A673 (cell line): ENCODE data around the gene SPINT3. TPM values are rescaled to one million over a fixed set of nuclear protein-coding genes. Genes with fewer than 3 reads are reported as not detected.
A peak's percentile ranks its signal among the peaks of the same experiment; 100 is the strongest.

Source experiments
- BruUV-seq: library from RNA; stranded (reverse); fragments of 400-500 nt; replicated peaks from 2 replicates; lab custom pipeline; 2021; lab: Mats Ljungman, UMichigan
- CTCF ChIA-PET: fragments of 300-600 bp; sonication (Branson Sonifier 250); formaldehyde crosslinking; loops from one replicate; lab custom pipeline; 2022; ENCODE audit warnings: antibody characterized with exemption; lab: Charles Lee
- POLR2A ChIA-PET: fragments of 300-600 bp; sonication (Branson Sonifier 250); formaldehyde crosslinking; loops from one replicate; lab custom pipeline; 2022; ENCODE audit warnings: antibody characterized with exemption; ENCODE audit not compliant: low non-redundant PET; lab: Charles Lee
- DNase-seq: peaks from one replicate; pipeline ENCODE4 v3.0.0-alpha.2; 2015; ENCODE audit warnings: low spot score
- H3K27ac ChIP-seq: fragments of 200-600 bp; sonication (generic); 2 replicates; pipeline ENCODE4 v1.5.1; 2016; ENCODE audit warnings: mixed run types, low read depth, mild to moderate bottlenecking, mixed read lengths, antibody characterized with exemption, low read length; ENCODE audit not compliant: poor library complexity, severe bottlenecking
- H3K27me3 ChIP-seq: fragments of 200-600 bp; sonication (generic); replicated peaks from 2 replicates; pipeline ENCODE4 v1.6.1; 2017; ENCODE audit warnings: mixed run types, low read depth, mild to moderate bottlenecking, mixed read lengths, antibody characterized with exemption, low read length; ENCODE audit not compliant: insufficient read depth, poor library complexity
- H3K36me3 ChIP-seq: fragments of 200-600 bp; sonication (generic); 2 replicates; pipeline ENCODE4 v1.6.1; 2016; ENCODE audit warnings: mixed run types, mild to moderate bottlenecking, mixed read lengths, antibody characterized with exemption, low read length; ENCODE audit not compliant: insufficient read depth, poor library complexity, severe bottlenecking
- H3K4me1 ChIP-seq: fragments of 200-600 bp; sonication (generic); 2 replicates; pipeline ENCODE4 v1.6.1; 2017; ENCODE audit warnings: mixed run types, mild to moderate bottlenecking, mixed read lengths, antibody characterized with exemption, low read length; ENCODE audit not compliant: insufficient read depth, poor library complexity, severe bottlenecking
- H3K4me3 ChIP-seq: fragments of 200-600 bp; sonication (generic); 2 replicates; pipeline ENCODE4 v1.5.1; 2016; ENCODE audit warnings: low read depth, mixed run types, mild to moderate bottlenecking, mixed read lengths, low read length; ENCODE audit not compliant: poor library complexity, severe bottlenecking
- H3K9me3 ChIP-seq: fragments of 200-600 bp; sonication (generic); 2 replicates; pipeline ENCODE4 v1.6.1; 2016; ENCODE audit warnings: mixed run types, low read depth, mild to moderate bottlenecking, mixed read lengths, antibody characterized with exemption, low read length; ENCODE audit not compliant: poor library complexity, severe bottlenecking
- EZH2 ChIP-seq: fragments of 200-600 bp; sonication (generic); IDR thresholded peaks from 2 replicates; pipeline ENCODE4 v1.6.1; 2017; ENCODE audit warnings: borderline replicate concordance, low read depth, mild to moderate bottlenecking, mixed read lengths, antibody characterized with exemption, low read length; ENCODE audit not compliant: poor library complexity, severe bottlenecking
- intact Hi-C: fragments of 100-400 bp; cut with micrococcal nuclease; formaldehyde crosslinking; loops from one replicate; pipeline ENCODE4 v1.10.0; 2022; ENCODE audit not compliant: unreplicated experiment
- total RNA-seq: library from RNA; stranded (reverse); gene quantifications from 2 replicates; pipeline ENCODE4 v1.2.3, GENCODE V29; 2021
- TF ChIP-seq, protein P1 (sequence below): fragments of 300-800, 200-600 bp; sonication (generic); conservative IDR thresholded peaks from 2 replicates; pipeline ENCODE4 v1.5.1; 2017; ENCODE audit warnings: low read depth, mild to moderate bottlenecking, antibody characterized with exemption, low read length, moderate library complexity, mixed read lengths

SPINT3 gene
- total RNA-seq, 1 experiment from 2014 or later, result not detected

DNA sequence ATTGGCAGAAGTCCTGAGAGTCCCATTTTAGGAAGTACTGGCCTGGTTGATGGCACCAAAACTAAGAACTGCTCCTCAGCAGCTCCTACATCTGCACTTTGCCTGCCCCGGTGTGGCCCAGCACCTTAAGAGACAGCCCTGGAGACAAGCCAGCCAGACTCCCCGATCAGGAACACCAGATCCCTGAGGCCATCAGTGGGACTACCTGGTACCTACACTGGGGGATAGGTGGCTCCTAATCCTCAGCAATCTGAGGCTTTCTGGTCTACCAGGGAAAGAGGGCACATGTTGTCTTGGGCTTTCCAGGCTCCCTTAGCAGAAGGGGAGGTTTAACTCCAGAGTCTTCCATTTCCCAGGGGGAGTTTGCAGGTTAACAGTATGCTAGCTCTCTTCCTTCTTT is 24.0 kb upstream of the SPINT3 start, which contains the start of gene WFDC6:
WFDC6 (minus strand) TSS at position 101 of the 400 bp plus-strand sequence; CDS start at position 26, 75 bp downstream.
- ChIA-PET CTCF (no interaction called here), POLR2A (no interaction called here)
- intact Hi-C loops, result no loop called here
- H3K27me3 ChIP-seq, result peaks cover 43% of the 10 kb centered on the region
- no peaks in the 10 kb centered on the region for H3K36me3 ChIP-seq
- TF ChIP-seq, protein P1, sequence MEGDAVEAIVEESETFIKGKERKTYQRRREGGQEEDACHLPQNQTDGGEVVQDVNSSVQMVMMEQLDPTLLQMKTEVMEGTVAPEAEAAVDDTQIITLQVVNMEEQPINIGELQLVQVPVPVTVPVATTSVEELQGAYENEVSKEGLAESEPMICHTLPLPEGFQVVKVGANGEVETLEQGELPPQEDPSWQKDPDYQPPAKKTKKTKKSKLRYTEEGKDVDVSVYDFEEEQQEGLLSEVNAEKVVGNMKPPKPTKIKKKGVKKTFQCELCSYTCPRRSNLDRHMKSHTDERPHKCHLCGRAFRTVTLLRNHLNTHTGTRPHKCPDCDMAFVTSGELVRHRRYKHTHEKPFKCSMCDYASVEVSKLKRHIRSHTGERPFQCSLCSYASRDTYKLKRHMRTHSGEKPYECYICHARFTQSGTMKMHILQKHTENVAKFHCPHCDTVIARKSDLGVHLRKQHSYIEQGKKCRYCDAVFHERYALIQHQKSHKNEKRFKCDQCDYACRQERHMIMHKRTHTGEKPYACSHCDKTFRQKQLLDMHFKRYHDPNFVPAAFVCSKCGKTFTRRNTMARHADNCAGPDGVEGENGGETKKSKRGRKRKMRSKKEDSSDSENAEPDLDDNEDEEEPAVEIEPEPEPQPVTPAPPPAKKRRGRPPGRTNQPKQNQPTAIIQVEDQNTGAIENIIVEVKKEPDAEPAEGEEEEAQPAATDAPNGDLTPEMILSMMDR, result no peak
- no peak for TF ChIP-seq EZH2
- H3K4me1 ChIP-seq, result no peaks in the 10 kb centered on the region
- H3K4me3 ChIP-seq, result no peak within 1 kb of the TSS
- BruUV-seq, result no TSS peak
- H3K27ac ChIP-seq, result no peak within 1 kb of the TSS
- H3K9me3 ChIP-seq, result no peaks in the 10 kb centered on the region
- no peak for DNase-seq

DNA sequence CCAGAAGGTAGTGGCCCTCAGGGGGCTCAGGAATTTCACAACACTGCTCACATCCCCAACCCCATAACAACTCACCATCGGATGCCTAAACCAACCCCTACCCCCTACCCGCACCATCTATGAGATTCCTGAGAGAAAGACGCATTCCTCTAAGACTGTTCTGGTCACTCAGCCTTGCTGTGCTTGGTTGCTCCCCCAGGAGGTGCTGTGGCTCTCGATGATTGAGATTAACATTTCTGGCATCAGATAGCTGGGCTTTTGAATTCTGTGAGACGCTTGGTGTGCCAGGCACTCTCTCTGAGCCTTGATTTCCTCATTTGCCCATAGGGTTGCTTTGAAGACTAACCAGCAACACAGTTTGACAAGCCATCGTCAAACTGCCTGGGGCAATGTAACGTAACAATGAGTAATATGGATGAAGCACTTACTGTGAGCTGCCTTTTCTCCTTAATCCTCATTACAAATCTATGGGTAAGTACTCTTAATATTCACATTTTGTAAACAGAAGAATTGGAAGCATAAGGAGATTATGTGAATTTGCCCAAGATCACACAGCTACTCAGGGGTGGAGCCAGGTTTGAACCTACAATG is 22.9 kb upstream of the SPINT3 start:
- H3K4me1 ChIP-seq, result no peaks in the 10 kb centered on the region
- DNase-seq, result no peak
- TF ChIP-seq, protein P1, result 0 out of 2 replicates have a peak, but pooled peaks have one; percentile 19
- TF ChIP-seq EZH2, result no peak
- H3K36me3 ChIP-seq, result no peaks in the 10 kb centered on the region
- intact Hi-C loops, result no loop called here
- no TSS peak for BruUV-seq
- POLR2A ChIA-PET, result no interaction called here
- no peaks in the 10 kb centered on the region for H3K9me3 ChIP-seq
- H3K27ac ChIP-seq, result no peak overlapping the region
- CTCF ChIA-PET, result no interaction called here
- no peak overlapping the region for H3K4me3 ChIP-seq
- H3K27me3 ChIP-seq, result peaks cover 36% of the 10 kb centered on the region

DNA sequence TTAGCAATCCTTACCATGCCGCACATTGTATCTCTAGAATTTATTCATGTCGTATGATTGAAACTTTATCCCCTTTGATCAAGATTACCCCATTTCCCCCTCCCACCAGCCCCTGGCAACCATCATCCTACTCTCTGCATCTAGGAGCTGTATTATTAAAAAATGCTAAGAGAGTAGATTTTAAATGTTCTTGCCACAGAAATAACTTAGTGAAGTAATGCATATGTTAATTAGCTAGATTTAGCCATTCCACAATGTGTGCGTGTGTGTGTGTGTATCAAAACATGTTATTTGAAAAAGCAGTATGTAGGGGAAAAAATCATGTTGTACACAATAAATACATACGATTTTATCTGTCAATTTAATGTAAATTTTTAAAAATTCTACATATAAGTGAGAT is 11.9 kb upstream of the SPINT3 start:
- CTCF ChIA-PET, result no interaction called here
- H3K9me3 ChIP-seq, result no peaks in the 10 kb centered on the region
- intact Hi-C loops, result no loop called here
- DNase-seq, result no peak
- POLR2A ChIA-PET, result interaction anchor here (0.6 to 0.7 kb wide), 2 partner anchors 181 to 538 kb away, joined by 4 to 9 read pairs; no protein-coding TSS in a partner anchor
- BruUV-seq, result no TSS peak
- H3K4me3 ChIP-seq, result no peak overlapping the region
- TF ChIP-seq, protein P1, result no peak
- no peak for TF ChIP-seq EZH2
- H3K27me3 ChIP-seq, result peaks cover 28% of the 10 kb centered on the region
- H3K27ac ChIP-seq, result no peak overlapping the region
- H3K4me1 ChIP-seq, result no peaks in the 10 kb centered on the region
- no peaks in the 10 kb centered on the region for H3K36me3 ChIP-seq
